Right atrium auricular region (tissue), 2 donors: ENCODE measurements around the gene PLIN4. TPM values are rescaled to one million over a fixed set of nuclear protein-coding genes. Genes with fewer than 3 reads are reported as not detected.

Source experiments
- DNase-seq: peaks from one replicate; pipeline ENCODE4 v3.0.0-alpha.2; 2019; ENCODE audit warnings: low spot score
- H3K27ac ChIP-seq, 2 donors: fragments of 200-600 bp; sonication (generic); 1 replicate in 1 of 2; 2 replicates in 1 of 2; pipeline ENCODE4 v1.5.1; 2016 to 2019
- H3K27me3 ChIP-seq, 2 donors: fragments of 200-600 bp; sonication (generic); one replicate each; pipeline versions ENCODE4 v1.5.1 to v1.6.0; 2017 to 2019
- H3K36me3 ChIP-seq: fragments of 200-600 bp; sonication (generic); one replicate; pipeline ENCODE4 v1.5.1; 2016
- H3K4me1 ChIP-seq, 2 donors: fragments of 200-600 bp; sonication (generic); one replicate each; pipeline versions ENCODE4 v1.5.1 to v1.6.0; 2017 to 2019
- H3K4me3 ChIP-seq, 2 donors: fragments of 200-600 bp; sonication (generic); 1 replicate in 1 of 2; 2 replicates in 1 of 2; pipeline ENCODE4 v1.5.1; 2017 to 2019; ENCODE audit warnings: mild to moderate bottlenecking in 1 of 2, moderate library complexity in 1 of 2
- H3K9me3 ChIP-seq, 2 donors: fragments of 200-600 bp; sonication (generic); one replicate each; pipeline ENCODE4 v1.5.1; 2019
- CTCF ChIP-seq, 2 donors: fragments of 200-600 bp; sonication (generic); IDR thresholded peaks; one replicate each; pipeline ENCODE4 v1.5.1; 2019; ENCODE audit warnings: antibody characterized with exemption in 2 of 2
- total RNA-seq, 2 donors: library from RNA; depleted of rRNA; stranded (reverse); fragments of >200 nt; gene quantifications; one replicate each; pipeline ENCODE4 v1.1.0, GENCODE V29; 2016

Gene PLIN4
- total RNA-seq, 2 donors from 2014 or later: 104 to 156 TPM

- no peak for TF ChIP-seq CTCF (IDR thresholded peaks at IDR 0.05)
- Histone ChIP-seq H3K4me3 (no peak overlapping the region), H3K36me3 (peaks cover 52% of the 10 kb centered on the region), H3K9me3 (no peaks in the 10 kb centered on the region), H3K27me3 (no peaks in the 10 kb centered on the region), H3K4me1 (peaks cover 0 to 21% of the 10 kb centered on the region in 2 donors), H3K27ac (no peak overlapping the region)
- DNase-seq: no peak
Measured at GRCh38 chr19:4511300-4512054, 6.8 kb downstream of the PLIN4 start.

DNA sequence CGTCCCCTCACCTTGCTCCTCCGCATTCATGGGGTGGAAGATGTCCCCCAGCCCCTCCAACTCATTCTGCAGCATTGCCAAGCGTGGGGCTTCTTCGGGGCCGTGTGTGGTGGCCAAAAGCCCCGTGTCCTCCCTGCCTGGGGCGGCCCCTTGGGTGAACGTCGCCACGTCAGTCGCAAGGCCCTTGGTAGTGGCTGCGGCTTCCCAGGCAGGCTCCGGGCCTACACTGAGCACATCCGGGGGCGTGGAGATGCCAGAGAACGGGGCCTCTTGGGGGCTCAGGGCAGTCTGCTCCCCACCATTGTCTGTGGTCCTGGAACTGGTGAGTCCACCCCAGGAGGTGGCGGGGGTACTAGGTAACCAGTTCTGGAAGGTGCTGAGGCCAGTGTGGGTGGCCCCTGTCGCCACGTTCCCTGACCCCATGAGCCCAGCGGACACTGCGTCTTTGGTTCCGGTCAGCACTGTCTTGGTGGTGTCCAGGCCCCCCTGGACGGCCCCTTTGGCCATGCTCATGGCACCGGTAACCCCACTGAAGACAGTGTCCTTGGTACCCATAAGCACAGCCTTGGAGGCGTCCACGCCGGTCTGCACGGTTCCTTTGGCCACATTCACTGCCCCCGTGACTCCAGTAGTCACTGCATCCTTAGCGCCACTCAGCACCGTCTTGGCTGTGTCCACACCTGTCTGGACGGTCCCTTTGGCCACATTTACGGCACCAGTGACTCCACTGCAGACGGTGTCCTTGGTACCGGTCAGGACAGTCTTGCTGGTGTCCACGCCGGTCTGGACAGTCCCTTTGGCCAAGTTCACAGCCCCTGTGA is 7.6 kb downstream of the PLIN4 start:
- no peak for TF ChIP-seq CTCF (IDR thresholded peaks at IDR 0.05)
- no peak for DNase-seq
- H3K4me1 ChIP-seq: peaks cover 0 to 15% of the 10 kb centered on the region in 2 donors

DNA sequence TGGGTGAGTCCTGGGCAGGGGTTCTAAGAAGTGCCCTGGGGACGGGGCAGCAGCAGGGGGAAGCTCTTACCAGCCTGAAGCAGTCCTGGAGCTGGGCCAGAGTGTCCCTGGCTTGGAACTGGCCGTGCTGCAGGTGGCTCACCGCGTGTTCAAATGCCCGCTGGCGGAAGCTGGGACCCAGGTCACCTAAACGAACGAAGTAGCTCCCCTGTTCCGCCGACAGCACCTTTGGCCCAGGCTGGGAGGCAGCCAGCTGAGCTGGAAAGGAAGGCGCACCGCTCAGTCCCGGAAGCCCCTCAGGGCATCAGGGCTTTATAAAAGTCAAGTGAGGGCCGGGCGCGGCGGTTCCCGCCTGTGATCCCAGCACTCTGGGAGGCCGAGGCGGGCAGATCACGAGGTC is 9.6 kb downstream of the PLIN4 start:
- DNase-seq: no peak
- no peak for TF ChIP-seq CTCF (IDR thresholded peaks at IDR 0.05)
- no peak overlapping the region for H3K4me3 ChIP-seq
- H3K9me3 ChIP-seq: no peaks in the 10 kb centered on the region
- peaks cover 56% of the 10 kb centered on the region for H3K36me3 ChIP-seq
- no peaks in the 10 kb centered on the region for H3K27me3 ChIP-seq
- no peak overlapping the region for H3K27ac ChIP-seq
- peaks cover 0 to 9% of the 10 kb centered on the region in 2 donors for H3K4me1 ChIP-seq

More for the DNA sequence above, 7.6 kb downstream of the PLIN4 start:
- peaks cover 50% of the 10 kb centered on the region for H3K36me3 ChIP-seq
- H3K27me3 ChIP-seq: no peaks in the 10 kb centered on the region
- H3K4me3 ChIP-seq: no peak overlapping the region
- no peaks in the 10 kb centered on the region for H3K9me3 ChIP-seq
- H3K27ac ChIP-seq: no peak overlapping the region

DNA sequence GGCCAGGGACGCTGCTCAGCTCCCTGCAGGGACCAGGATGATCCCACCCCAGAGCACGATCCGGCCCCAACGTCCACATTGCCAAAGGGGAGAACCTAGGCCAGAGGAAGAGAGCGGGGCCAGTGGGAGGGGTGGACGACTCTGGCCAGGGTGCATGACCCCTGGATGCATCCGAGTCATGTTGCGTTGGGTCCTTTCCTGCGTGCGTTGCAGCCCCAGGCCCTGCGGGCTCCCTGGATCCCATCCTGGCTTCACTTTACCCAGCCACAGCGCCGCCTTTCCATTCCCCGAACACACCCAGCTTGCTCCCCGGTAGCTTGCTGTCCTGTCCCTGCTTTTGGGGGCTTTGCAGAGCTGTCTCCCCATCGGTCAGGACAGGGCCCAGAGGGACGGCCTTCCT is 10.5 kb downstream of the PLIN4 start:
- H3K4me3 ChIP-seq: no peak overlapping the region
- peaks cover 58% of the 10 kb centered on the region for H3K36me3 ChIP-seq
- no peak overlapping the region for H3K27ac ChIP-seq
- TF ChIP-seq CTCF (IDR thresholded peaks at IDR 0.05): no peak
- H3K27me3 ChIP-seq: no peaks in the 10 kb centered on the region
- DNase-seq: no peak
- no peaks in the 10 kb centered on the region for H3K9me3 ChIP-seq
- peaks cover 0 to 9% of the 10 kb centered on the region in 2 donors for H3K4me1 ChIP-seq

GRCh38 chr19:4507150-4507452 is 11.2 kb downstream of the PLIN4 start:
- no peak for DNase-seq
- no peak overlapping the region for H3K27ac ChIP-seq
- no peak overlapping the region for H3K4me3 ChIP-seq
- no peak for TF ChIP-seq CTCF (IDR thresholded peaks at IDR 0.05)
- peaks cover 65% of the 10 kb centered on the region for H3K36me3 ChIP-seq
- H3K9me3 ChIP-seq: no peaks in the 10 kb centered on the region
- H3K27me3 ChIP-seq: no peaks in the 10 kb centered on the region
- peaks cover 0 to 9% of the 10 kb centered on the region in 2 donors for H3K4me1 ChIP-seq
